ENCODE results near the gene CAPZB.

DNA sequence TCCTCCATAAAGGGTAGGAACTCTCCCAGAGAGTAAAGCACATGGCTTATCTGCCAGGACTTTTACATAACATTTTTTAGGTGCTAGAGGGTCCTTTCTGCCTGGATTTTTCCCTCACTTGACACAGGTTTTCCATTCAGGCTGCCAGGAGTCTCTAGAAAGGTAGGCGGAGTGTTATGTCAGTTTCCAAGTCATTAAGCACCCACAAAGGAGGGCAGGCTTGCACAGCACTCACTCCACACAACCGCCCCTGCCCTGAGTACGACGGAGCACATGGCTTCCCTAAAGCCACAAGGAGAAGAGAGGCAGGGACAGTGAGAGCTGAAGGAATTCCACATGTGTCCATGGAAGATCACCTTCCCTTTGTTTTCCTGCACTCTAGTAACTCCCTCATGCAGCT lies 55.7 kb downstream of the CAPZB start:
- TF ChIP-seq POLR2A (IDR thresholded peaks at IDR 0.05; ENCODE audit: low read length): no peak
- no peak for TF ChIP-seq GATA1 (IDR thresholded peaks at IDR 0.05; ENCODE audit: low read depth, low read length)

All from erythroblast (primary cell).